DMS53 treated with DMSO at 0.1 percent for 48 hours (cell line): ENCODE measurements around the gene CHRD.

ENCODE experiments used
- DNase-seq: peaks from one replicate; lab custom pipeline; 2025; ENCODE audit not compliant: unreplicated experiment; lab: John Stamatoyannopoulos, UW

The CHRD gene

GRCh38 chr3:184381261-184382224 lies 1.7 kb downstream of the CHRD start:
- DNase-seq: no peak

GRCh38 chr3:184382326-184383032 lies 2.6 kb downstream of the CHRD start:
- no peak for DNase-seq

- DNase-seq: no peak
Measured at GRCh38 chr3:184383033-184383740, 3.3 kb downstream of the CHRD start.

GRCh38 chr3:184384342-184384741 lies 4.5 kb downstream of the CHRD start:
- DNase-seq: no peak

- no peak for DNase-seq
Measured at GRCh38 chr3:184384856-184385422, 5.1 kb downstream of the CHRD start.

- no peak for DNase-seq
Measured at GRCh38 chr3:184386047-184386806, 6.4 kb downstream of the CHRD start.

- no peak for DNase-seq
Measured at GRCh38 chr3:184387174-184387714, 7.4 kb downstream of the CHRD start.

GRCh38 chr3:184388164-184388935 lies 8.5 kb downstream of the CHRD start:
- no peak for DNase-seq

GRCh38 chr3:184388936-184389230 lies 9.0 kb downstream of the CHRD start:
- DNase-seq: no peak

- DNase-seq: no peak
Measured at GRCh38 chr3:184389384-184389783, 9.5 kb downstream of the CHRD start.

GRCh38 chr3:184389935-184390528 lies 10.2 kb downstream of the CHRD start:
- no peak for DNase-seq

- no peak for DNase-seq
Measured at GRCh38 chr3:184391266-184391665, 11.4 kb downstream of the CHRD start.

- peak; percentile 66 for DNase-seq
Measured at GRCh38 chr3:184395320-184395660, 15.4 kb downstream of the CHRD start.

GRCh38 chr3:184399410-184399809 lies 19.6 kb downstream of the CHRD start:
- DNase-seq: no peak

GRCh38 chr3:184405075-184406030 lies 25.5 kb downstream of the CHRD start:
- no peak for DNase-seq

- no peak for DNase-seq
Measured at GRCh38 chr3:184409331-184409926, 29.6 kb downstream of the CHRD start.

GRCh38 chr3:184409946-184410500 lies 30.2 kb downstream of the CHRD start:
- DNase-seq: no peak
